K562 (cell line): ENCODE results near the gene QKI. TPM values are rescaled to one million over a fixed set of nuclear protein-coding genes. Genes with fewer than 3 reads are reported as not detected.
A peak's percentile ranks its signal among the peaks of the same experiment; 100 is the strongest.

Experiments
- ATAC-seq: fragments of 200-7000 bp; cut with Tn5 transposase; 3 replicates; pipeline ENCODE4 v1.9.1; 2020; ENCODE audit warnings: moderate library complexity
- BruUV-seq: library from RNA; stranded (reverse); fragments of 400-500 nt; replicated peaks from 2 replicates; lab custom pipeline; 2021; lab: Mats Ljungman, UMichigan
- CTCF ChIA-PET: fragments of 300-600 bp; formaldehyde crosslinking; extraction: SDS; loops from one replicate; lab custom pipeline; 2021; ENCODE audit warnings: low intra/inter-chr PET ratio; lab: Yijun Ruan, JAX
- POLR2A ChIA-PET: fragments of 300-600, 350-650 bp; sonication (Branson Sonifier 250); formaldehyde crosslinking; extraction: SDS; loops from one replicate; lab custom pipeline; 2021; ENCODE audit warnings: antibody characterized with exemption, inconsistent platforms; lab: Yijun Ruan, JAX
- DNase-seq, 4 experiments: peaks; one replicate each; pipeline versions ENCODE4 v3.0.0 to v3.0.0-alpha.2; 2011 to 2018; ENCODE audit warnings: low spot score in 3 of 4, mixed read lengths in 3 of 4; ENCODE audit errors: extremely low read depth in 1 of 4
- FAIRE-seq: peaks from 2 replicates; lab custom pipeline; 2011; peaks lifted over from hg19 to GRCh38; lab: Jason Lieb, UNC
- H2AFZ ChIP-seq: 2 replicates; pipeline ENCODE4 v1.6.0; 2011; ENCODE audit warnings: low read depth, low read length, control low read depth, inconsistent platforms
- H3K27ac ChIP-seq: fragments of 200-600 bp; 3 replicates; pipeline ENCODE4 v1.8.0; 2011; ENCODE audit warnings: low read depth, mild to moderate bottlenecking, control low read depth, inconsistent platforms, low read length, moderate library complexity, mixed read lengths; ENCODE audit errors: extremely low read depth
- H3K27me3 ChIP-seq, 2 experiments: fragments of 300-600 bp in 1 of 2; 2 replicates in 1 of 2; 3 replicates in 1 of 2; pipeline versions ENCODE4 v1.6.0 to v1.8.0; 2011; ENCODE audit warnings: inconsistent platforms in 2 of 2, low read length in 2 of 2, mild to moderate bottlenecking in 1 of 2, mixed read lengths in 1 of 2, moderate library complexity in 1 of 2; ENCODE audit not compliant: control insufficient read depth in 2 of 2, insufficient read depth in 2 of 2
- H3K36me3 ChIP-seq: fragments of 300-600 bp; 3 replicates; pipeline ENCODE4 v1.8.0; 2011; ENCODE audit warnings: mild to moderate bottlenecking, low read length, inconsistent platforms; ENCODE audit not compliant: control insufficient read depth, insufficient read depth
- H3K4me1 ChIP-seq, 2 experiments: fragments of 200-600 bp in 1 of 2; replicated peaks in 1 of 2; 2 replicates in 1 of 2; 3 replicates in 1 of 2; pipeline versions ENCODE4 v1.5.1 to v1.8.0; 2011; ENCODE audit warnings: inconsistent platforms in 2 of 2, low read length in 2 of 2, mild to moderate bottlenecking in 1 of 2, mixed read lengths in 1 of 2, moderate library complexity in 1 of 2; ENCODE audit not compliant: control insufficient read depth in 2 of 2, insufficient read depth in 2 of 2
- H3K4me2 ChIP-seq: 2 replicates; pipeline ENCODE4 v1.6.1; 2011; ENCODE audit warnings: low read length, control low read depth, inconsistent platforms, mixed read lengths; ENCODE audit not compliant: insufficient read depth
- H3K4me3 ChIP-seq: fragments of 200-600 bp; sonication (generic), shearing (Covaris generic); 2 replicates; pipeline ENCODE4 v1.5.1; 2016; ENCODE audit warnings: control low read depth, inconsistent platforms
- H3K79me2 ChIP-seq: fragments of 200-600 bp; 3 replicates; pipeline ENCODE4 v1.8.0; 2011; ENCODE audit warnings: low read length, inconsistent platforms; ENCODE audit not compliant: control insufficient read depth, insufficient read depth
- H3K9ac ChIP-seq, 2 experiments: 2 replicates each; pipeline versions ENCODE4 v1.6.0 to v1.6.1; 2011; ENCODE audit warnings: low read depth in 2 of 2, low read length in 2 of 2, control low read depth in 1 of 2, inconsistent platforms in 1 of 2, mild to moderate bottlenecking in 1 of 2, mixed read lengths in 1 of 2; ENCODE audit not compliant: insufficient read depth in 1 of 2
- H3K9me1 ChIP-seq: one replicate; pipeline ENCODE4 v1.6.0; 2011; ENCODE audit warnings: inconsistent platforms, mild to moderate bottlenecking, low read length, moderate library complexity; ENCODE audit not compliant: control insufficient read depth, insufficient read depth
- H3K9me3 ChIP-seq: replicated peaks from 2 replicates; pipeline ENCODE4 v1.5.1; 2011; ENCODE audit warnings: low read depth, low read length, inconsistent platforms; ENCODE audit not compliant: control insufficient read depth, insufficient read depth
- H4K20me1 ChIP-seq: replicated peaks from 2 replicates; pipeline ENCODE4 v1.6.1; 2011; ENCODE audit warnings: low read length, inconsistent platforms, mixed read lengths; ENCODE audit not compliant: control insufficient read depth, insufficient read depth
- DACH1 ChIP-seq: fragments of 450-650 bp; IDR thresholded peaks from 2 replicates; pipeline ENCODE4 v1.6.1; 2018; ENCODE audit not compliant: partially characterized antibody
- FOXJ2 ChIP-seq: fragments of 200-800 bp; sonication (Bioruptor generic); IDR thresholded peaks from 2 replicates; pipeline ENCODE4 v1.6.1; 2016; ENCODE audit warnings: missing genetic modification characterization, missing compliant biosample characterization
- FOXK2 ChIP-seq, 2 experiments: fragments of 450-650 bp; IDR thresholded peaks in 1 of 2; conservative IDR thresholded peaks in 1 of 2; 2 replicates each; pipeline ENCODE4 v1.6.1; 2016; ENCODE audit warnings: low read depth in 2 of 2, mild to moderate bottlenecking in 1 of 2
- MIER1 ChIP-seq: fragments of 450-650 bp; IDR thresholded peaks from 2 replicates; pipeline ENCODE4 v1.6.1; 2016; ENCODE audit warnings: antibody characterized with exemption, mild to moderate bottlenecking, low read depth
- MLLT1 ChIP-seq, 2 experiments: fragments of 450-650 bp; IDR thresholded peaks; 2 replicates each; pipeline ENCODE4 v1.6.1; 2016
- NFYB ChIP-seq: IDR thresholded peaks from 2 replicates; pipeline ENCODE4 v1.6.1; 2011; ENCODE audit warnings: mild to moderate bottlenecking, moderate library complexity; ENCODE audit not compliant: insufficient read length; ENCODE audit errors: extremely low read depth
- NR2C1 ChIP-seq, 2 experiments: fragments of 450-650 bp; IDR thresholded peaks; 2 replicates each; pipeline ENCODE4 v1.6.1; 2017; ENCODE audit warnings: mild to moderate bottlenecking in 2 of 2, antibody characterized with exemption in 1 of 2, inconsistent platforms in 1 of 2, missing compliant biosample characterization in 1 of 2, missing genetic modification characterization in 1 of 2
- SMARCC2 ChIP-seq: fragments of 450-650 bp; IDR thresholded peaks from 2 replicates; pipeline ENCODE4 v1.6.1; 2017; ENCODE audit warnings: antibody characterized with exemption, moderate library complexity, mild to moderate bottlenecking, low read depth
- SPI1 ChIP-seq: IDR thresholded peaks from 2 replicates; pipeline ENCODE4 v1.6.1; 2011; ENCODE audit warnings: low read depth, low read length, control low read depth, borderline replicate concordance
- TCF15 ChIP-seq: fragments of 250-450 bp; sonication (Bioruptor Pico); IDR thresholded peaks from 2 replicates; pipeline ENCODE4 v1.8.0; 2022; ENCODE audit warnings: moderate library complexity, mild to moderate bottlenecking, inconsistent platforms
- ZBED1 ChIP-seq: IDR thresholded peaks from 2 replicates; pipeline ENCODE4 v1.6.1; 2014
- ZBTB12 ChIP-seq: fragments of 250-450 bp; sonication (Bioruptor Pico); IDR thresholded peaks from 2 replicates; pipeline ENCODE4 v1.4.0; 2020
- ZFP30 ChIP-seq: fragments of 250-450 bp; sonication (Bioruptor Pico); IDR thresholded peaks from 2 replicates; pipeline ENCODE4 v1.8.0; 2022; ENCODE audit warnings: moderate library complexity, mild to moderate bottlenecking, inconsistent platforms, borderline replicate concordance
- ZNF785 ChIP-seq: fragments of 250-450 bp; sonication (Bioruptor Pico); IDR thresholded peaks from 2 replicates; pipeline ENCODE4 v1.4.0; 2020; ENCODE audit warnings: mild to moderate bottlenecking
- WGBS: fragments of 100-300 bp; shearing (Covaris generic); methylation state at CpG from one replicate; pipeline ENCODE4 v1.1.6; 2016; ENCODE audit warnings: low coverage, mixed read lengths; ENCODE audit not compliant: insufficient coverage; ENCODE audit errors: missing lambda C conversion rate; 5-methylcytosine and 5-hydroxymethylcytosine counted together
- in situ Hi-C: fragments of 300-500 bp; cut with MboI; formaldehyde crosslinking; loops from 4 replicates; pipeline ENCODE4 v1.15.0; 2018; ENCODE audit warnings: inconsistent platforms, mixed read lengths
- intact Hi-C: fragments of 100-400 bp; cut with micrococcal nuclease; formaldehyde crosslinking; loops from 2 replicates; pipeline ENCODE4 v1.14.2; 2022
- polyA plus RNA-seq, 8 experiments: library from polyadenylated mRNA; depleted of rRNA in 4 of 8; stranded (reverse) in 5 of 8; unstranded in 3 of 8; fragments of >200 nt; fragmentation: Nextera tagmentation in 2 of 8; fragmentation: Illumina TruSeq in 1 of 8; extraction: Ambion mirVana in 2 of 8; extraction: Trizol in 1 of 8; gene quantifications; 2 replicates each; pipeline versions ENCODE4 v1.2.1 to v1.2.3, GENCODE V29; 2011 to 2014; ENCODE audit warnings: inconsistent platforms in 1 of 8, missing spikeins in 1 of 8
- total RNA-seq, 7 experiments: library from RNA; depleted of rRNA in 6 of 7; stranded (reverse); fragments of >200 nt in 6 of 7; fragmentation: Illumina TruSeq in 2 of 7; extraction: Trizol in 2 of 7; gene quantifications; 2 replicates each; pipeline versions ENCODE4 v1.2.1 to v1.2.3, GENCODE V29; 2011 to 2021; ENCODE audit warnings: low replicate concordance in 1 of 7

The QKI gene
- total and polyA plus RNA-seq, 9 of the 15 experiments (the other 6 are each of a cell fraction or from before 2014, with no cell fraction given), result 20.4 to 215 (median 123) TPM

- no peak for FAIRE-seq
- TF ChIP-seq NFYB (no peak), SPI1 (no peak), MIER1 (no peak), ZFP30 (CRISPR knock-in tag) (no peak), MLLT1 (IDR thresholded peaks at IDR 0.05) (peak; percentile 73 to 76), ZBTB12 (no peak), FOXJ2 (peak; percentile 54; the same call in 1 of the 2 replicates), ZBED1 (no peak), TCF15 (no peak), ZNF785 (CRISPR knock-in tag) (no peak), NR2C1 (IDR thresholded peaks at IDR 0.05) (no peak), NR2C1 (tag; IDR thresholded peaks at IDR 0.05) (no peak), DACH1 (no peak), SMARCC2 (0 out of 2 replicates have a peak, but pooled peaks have one; percentile 11), FOXK2 (conservative IDR thresholded peaks at IDR 0.05 in 1 of 2, IDR thresholded peaks at IDR 0.05 in 1 of 2; ENCODE audit: low read depth in 2 of 2) (peak in 1 of 2 experiments; percentile 23; a peak in 1 of 4 replicates)
These were observed 4.0 kb downstream of the QKI start for GRCh38 chr6:163418311-163419029.

More at GRCh38 chr6:163418311-163419029, 4.0 kb downstream of the QKI start:
- no TSS peak for BruUV-seq
- peaks cover 6% of the 10 kb centered on the region for H3K36me3 ChIP-seq
- ATAC-seq (peak; percentile 18), DNase-seq (no peak)
- no peaks in the 10 kb centered on the region for H3K27me3 ChIP-seq
- no peaks in the 10 kb centered on the region for H3K9me3 ChIP-seq
- H3K79me2 ChIP-seq, result peaks cover 88% of the 10 kb centered on the region
- H2AFZ ChIP-seq, result no peak overlapping the region
- H3K4me1 ChIP-seq, result peaks cover 12 to 16% of the 10 kb centered on the region in 2 experiments
- H3K9me1 ChIP-seq, result no peaks in the 10 kb centered on the region
- no peaks in the 10 kb centered on the region; the same call in none of the 2 replicates for H4K20me1 ChIP-seq
- peak overlapping the region; percentile 57 for H3K4me2 ChIP-seq
- H3K4me3 ChIP-seq, result peak overlapping the region; percentile 17
- intact Hi-C loops, result loop anchor here (2.0 to 5.0 kb wide), 4 partner anchors 160 to 1509 kb away; no protein-coding TSS in a partner anchor
- peak overlapping the region; percentile 56 for H3K27ac ChIP-seq
- ChIA-PET CTCF (interaction anchor here (0.7 kb wide), 1 partner anchor 275 kb away, joined by 3 read pairs; no protein-coding TSS in a partner anchor), POLR2A (interaction anchor here (0.9 to 1.4 kb wide), 2 partner anchors 16 to 30 kb away, joined by 3 read pairs; no protein-coding TSS in a partner anchor)
- in situ Hi-C loops, result no loop called here
- 9% methylated on average over 5 of the region's 5 CpGs for WGBS
- H3K9ac ChIP-seq, result peak overlapping the region in 1 of 2 experiments; percentile 93; a peak in 2 of 4 replicates
